GM18507 (cell line): ENCODE measurements around the gene POLR2F.

ENCODE experiments used
- DNase-seq: peaks from one replicate; pipeline ENCODE4 v3.0.0; 2011; ENCODE audit warnings: low read depth; ENCODE audit not compliant: insufficient read length; ENCODE audit errors: extremely low spot score
- FAIRE-seq: peaks from 2 replicates; lab custom pipeline; 2011; peaks lifted over from hg19 to GRCh38; lab: Jason Lieb, UNC

The POLR2F gene

DNA sequence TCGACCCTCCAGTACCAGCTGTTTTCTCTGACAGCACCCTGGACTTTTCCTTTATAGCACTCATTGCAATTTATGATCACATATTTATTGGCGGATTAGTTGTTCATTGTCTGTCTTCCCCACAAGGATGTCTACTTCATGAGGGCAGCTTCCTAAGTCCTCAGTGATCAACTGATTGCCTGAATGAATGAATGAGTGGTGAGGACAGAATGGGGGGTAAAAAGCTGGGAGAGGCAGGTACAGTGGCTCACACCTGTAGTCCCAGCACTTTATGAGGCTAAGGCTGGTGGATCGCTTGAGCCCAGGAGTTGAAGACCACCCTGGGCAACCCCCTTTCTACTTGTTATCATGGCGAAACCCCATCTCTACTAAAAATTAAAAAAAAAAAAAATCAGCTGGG lies 42.0 kb downstream of the POLR2F start:
- FAIRE-seq (no peak), DNase-seq (no peak)

- FAIRE-seq (no peak), DNase-seq (no peak)
Observed at GRCh38 chr22:37996079-37996478, 42.6 kb downstream of the POLR2F start.

GRCh38 chr22:37996515-37997246 lies 43.2 kb downstream of the POLR2F start:
- DNase-seq (no peak), FAIRE-seq (no peak)

DNA sequence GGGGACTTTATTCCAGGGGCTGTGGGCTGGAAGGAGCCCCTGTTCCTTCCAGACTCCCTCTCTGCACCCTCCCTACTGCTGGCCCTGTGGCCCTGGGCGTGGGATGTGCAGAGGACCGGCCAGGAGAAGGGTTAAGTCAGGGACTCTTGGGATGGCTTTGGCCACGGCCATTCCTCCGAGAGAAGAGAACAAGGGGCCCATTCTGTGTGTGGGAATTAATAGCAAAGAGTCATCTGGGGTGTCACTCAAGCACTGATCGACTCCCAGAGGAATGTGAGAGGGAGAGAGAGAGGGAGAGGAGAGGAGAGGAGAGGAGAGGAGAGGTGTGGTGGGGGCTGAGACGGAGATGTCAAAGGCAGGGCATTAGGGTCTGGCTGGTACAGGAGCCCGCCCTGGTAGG lies 45.0 kb downstream of the POLR2F start:
- FAIRE-seq = no peak
- no peak for DNase-seq

DNA sequence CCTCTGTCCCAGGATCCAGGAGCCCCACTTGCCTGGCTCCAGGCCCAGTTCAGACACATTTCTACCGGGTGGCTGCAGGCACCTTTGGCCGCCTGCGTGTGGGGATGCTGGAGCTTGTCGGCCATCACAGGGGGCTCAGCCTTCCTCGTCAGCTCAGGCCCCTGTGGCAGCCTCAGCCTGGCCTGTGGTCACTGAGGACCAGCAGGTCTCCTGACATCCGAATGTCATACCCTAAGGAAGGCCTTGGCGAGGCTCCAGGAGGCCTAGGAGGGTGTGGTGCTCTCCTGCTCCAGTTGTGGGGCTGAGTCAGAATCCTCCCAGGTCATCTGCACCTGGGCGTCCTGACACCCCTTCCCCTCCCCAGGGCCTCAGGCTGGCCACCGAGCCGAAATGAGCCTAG lies 45.7 kb downstream of the POLR2F start:
- no peak for DNase-seq
- no peak for FAIRE-seq

DNA sequence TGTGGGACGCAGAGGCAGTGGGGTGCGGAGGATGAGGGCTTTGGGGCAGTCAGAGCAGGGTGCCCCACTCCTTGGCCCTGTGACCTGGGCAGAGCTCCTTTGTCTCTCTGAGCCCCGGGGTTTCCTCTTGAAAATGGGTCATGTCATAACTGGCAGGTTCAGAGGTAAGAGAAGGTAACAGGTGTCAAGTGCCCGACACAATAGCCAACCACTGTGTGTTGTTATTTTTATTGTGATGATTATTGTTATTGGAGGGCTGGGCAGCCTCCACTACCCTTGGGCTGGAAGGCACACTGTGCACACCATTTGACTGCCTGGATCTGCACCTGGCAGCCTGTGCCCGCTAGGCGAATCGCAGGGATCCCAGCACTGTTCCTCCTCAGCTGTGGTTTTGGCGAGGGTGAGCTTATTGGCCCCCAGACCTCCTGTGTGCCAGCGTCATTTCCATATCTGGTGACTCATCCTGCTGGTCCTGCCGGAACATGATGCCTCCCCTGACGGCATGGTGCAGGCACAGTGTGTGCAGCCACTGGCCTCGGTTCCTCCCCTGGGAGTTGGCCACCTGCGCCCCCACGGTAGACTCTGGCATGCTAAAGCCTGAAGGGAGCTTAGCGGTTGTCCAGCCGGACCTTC lies 46.3 kb downstream of the POLR2F start:
- FAIRE-seq (no peak), DNase-seq (no peak)

GRCh38 chr22:38005943-38006342 lies 52.4 kb downstream of the POLR2F start:
- FAIRE-seq = no peak
- no peak for DNase-seq

- DNase-seq = no peak
Observed at GRCh38 chr22:38006906-38007305, 53.4 kb downstream of the POLR2F start.

GRCh38 chr22:38007330-38007902 lies 53.9 kb downstream of the POLR2F start:
- DNase-seq (no peak), FAIRE-seq (no peak)

More at GRCh38 chr22:38006906-38007305, 53.4 kb downstream of the POLR2F start:
- FAIRE-seq = no peak

- no peak for DNase-seq
- no peak for FAIRE-seq
Observed at GRCh38 chr22:38009000-38009806, 55.7 kb downstream of the POLR2F start.

DNA sequence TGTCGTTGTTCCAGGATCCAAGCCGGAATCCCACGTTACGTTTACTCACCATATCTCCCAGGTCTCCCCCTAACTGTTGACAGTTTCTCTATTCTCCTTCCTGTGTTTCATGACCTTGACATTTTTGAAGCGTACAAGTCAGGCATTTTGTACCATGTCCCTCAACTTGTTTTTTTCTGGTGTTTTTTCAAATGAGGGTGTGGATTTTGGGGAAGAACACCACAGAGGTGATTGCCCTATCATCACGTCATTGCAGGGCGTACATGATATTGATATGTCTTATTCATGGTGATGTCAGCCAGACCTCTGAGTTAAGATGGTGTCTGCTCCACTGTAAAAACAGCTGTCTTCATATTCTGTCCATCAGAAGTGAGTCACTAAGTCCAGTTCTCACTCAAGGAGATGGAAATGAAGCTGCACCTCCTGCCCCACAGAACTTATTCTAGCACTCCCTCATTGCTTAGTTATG lies 59.1 kb downstream of the POLR2F start:
- DNase-seq (no peak), FAIRE-seq (no peak)

GRCh38 chr22:38014083-38014482 lies 60.6 kb downstream of the POLR2F start:
- FAIRE-seq (no peak), DNase-seq (no peak)

DNA sequence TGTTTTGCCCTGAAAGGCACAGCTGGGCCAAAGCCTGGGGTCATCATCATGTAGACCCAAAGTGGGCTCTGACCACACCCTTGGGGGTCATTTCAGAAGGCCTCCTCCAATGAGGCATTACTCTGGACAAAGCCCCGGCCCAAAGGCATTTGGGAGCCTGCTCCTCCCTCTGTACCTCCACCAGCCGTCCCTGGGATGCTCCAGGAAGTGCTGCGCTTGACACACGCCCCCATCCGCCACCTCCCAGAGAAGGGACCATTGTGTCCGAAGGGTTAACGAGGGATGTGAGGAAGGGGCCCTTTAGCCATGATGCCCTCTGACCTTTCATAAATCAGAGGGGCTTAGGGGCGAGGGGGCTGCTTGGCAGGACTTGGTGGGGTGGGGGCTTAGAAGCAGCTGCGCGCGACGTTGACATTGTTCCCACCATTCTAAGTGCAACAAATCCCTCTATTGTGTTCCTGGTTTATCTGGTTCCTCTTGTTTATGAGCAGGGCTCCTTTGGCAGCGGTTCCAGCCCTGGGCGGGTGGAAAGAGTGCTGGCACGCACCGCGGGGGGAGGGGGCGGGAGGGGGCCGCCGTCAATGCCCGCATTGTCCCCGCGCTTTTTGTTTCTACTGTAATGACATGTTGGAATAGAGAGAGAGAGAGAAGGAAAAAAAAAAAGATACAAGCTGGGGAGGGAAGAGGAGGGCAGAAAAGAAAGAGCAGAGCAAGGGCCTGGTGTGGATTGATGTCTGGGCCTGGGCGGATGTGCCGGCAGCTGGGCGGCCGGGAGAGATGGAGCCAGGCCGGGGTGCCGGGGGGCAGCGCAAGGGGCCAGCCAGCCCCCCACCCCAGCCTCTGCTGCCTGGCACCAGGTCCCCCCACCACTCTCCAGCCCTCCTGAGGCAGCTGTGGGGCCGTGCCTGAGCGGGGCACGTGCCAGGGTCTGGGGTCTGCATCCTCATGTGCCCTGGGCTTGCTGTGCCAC lies 63.0 kb downstream of the POLR2F start:
- DNase-seq (no peak), FAIRE-seq (no peak)

DNA sequence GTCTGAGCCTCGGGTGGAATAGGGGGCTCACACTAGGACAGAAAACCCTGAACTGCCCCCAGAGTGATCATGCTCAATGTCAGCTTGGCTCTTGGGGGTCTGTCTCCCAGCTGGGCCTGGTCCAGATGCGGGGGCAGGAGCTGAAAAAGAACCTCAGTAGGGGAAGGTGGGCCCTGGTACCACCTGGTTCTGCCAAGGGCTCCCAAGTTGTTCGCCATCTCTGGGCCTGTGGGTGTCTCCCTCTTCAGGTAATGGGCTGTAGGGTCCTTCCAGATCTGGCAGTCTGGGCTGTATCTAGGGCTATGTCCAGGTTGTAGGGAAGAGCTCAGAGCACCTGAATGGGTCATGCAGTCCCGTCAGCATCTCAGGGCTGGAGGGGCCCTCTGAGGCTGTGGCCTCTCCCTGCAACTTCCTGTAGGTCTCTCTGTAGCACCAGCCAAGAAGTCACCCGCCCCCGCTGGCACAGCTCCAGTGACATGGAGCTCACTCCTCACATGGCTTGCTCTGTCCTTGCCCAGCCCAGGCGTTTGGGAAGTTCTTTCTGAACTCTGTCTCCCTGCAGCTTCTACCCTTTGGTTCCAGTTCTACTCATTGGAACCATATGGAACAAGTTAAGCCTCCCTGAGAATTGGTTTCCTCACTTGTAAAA lies 63.9 kb downstream of the POLR2F start:
- DNase-seq = no peak
- FAIRE-seq = no peak

GRCh38 chr22:38017939-38018885 lies 64.7 kb downstream of the POLR2F start:
- no peak for FAIRE-seq

More at GRCh38 chr22:38017939-38018885, 64.7 kb downstream of the POLR2F start:
- DNase-seq = no peak
